Measurements from ENCODE around the gene CAPS2. TPM values are rescaled to one million over a fixed set of nuclear protein-coding genes. Genes with fewer than 3 reads are reported as not detected.

CAPS2 gene
- total and polyA plus RNA-seq, 4 donors: 0.91 to 3.1 (median 1.4) TPM

DNA sequence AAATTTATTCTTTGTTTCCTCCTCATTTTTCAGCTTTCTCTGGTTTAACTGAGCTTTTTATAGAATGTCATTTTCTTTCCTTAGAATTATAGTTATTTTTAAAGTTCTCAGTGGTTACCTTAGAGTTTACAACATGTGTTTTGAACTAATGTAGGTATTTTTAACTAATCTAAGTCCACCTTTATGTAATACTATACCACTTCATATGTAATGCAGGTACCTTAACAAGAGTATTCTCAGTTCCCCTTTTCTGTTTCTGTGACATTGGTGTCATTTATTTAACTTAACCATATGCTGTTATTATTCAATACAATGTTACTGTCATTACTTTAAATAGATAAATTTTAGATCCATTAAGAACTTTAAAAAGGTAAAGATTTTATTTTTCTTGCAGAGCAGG is 90.1 kb downstream of the CAPS2 start (continued):
- TF ChIP-seq SP1 (IDR thresholded peaks at IDR 0.05) (no peak), YY1 (IDR thresholded peaks at IDR 0.05) (no peak), HNF4A (conservative IDR thresholded peaks at IDR 0.05) (no peak)

GRCh38 chr12:75236206-75236605 is 93.9 kb downstream of the CAPS2 start:
- Histone ChIP-seq H3K27ac (ENCODE audit: low read depth in 1 of 2, low read length in 2 of 2) (no peak overlapping the region), H3K4me1 (ENCODE audit: control insufficient read depth in 4 of 4, insufficient read depth in 4 of 4, low read length in 3 of 4) (no peaks in the 10 kb centered on the region), H3K9ac (ENCODE audit: low read depth in 1 of 2, low read length in 2 of 2) (no peak overlapping the region), H3K36me3 (ENCODE audit: control insufficient read depth in 4 of 4, insufficient read depth in 3 of 4, low read depth in 1 of 4, low read length in 3 of 4) (no peaks in the 10 kb centered on the region), H3K4me3 (ENCODE audit: low read depth in 1 of 3, low read length in 3 of 3) (no peak overlapping the region), H3K9me3 (ENCODE audit: control insufficient read depth in 4 of 4, low read length in 3 of 4) (peaks cover 0 to 6% (median 1%) of the 10 kb centered on the region in 4 donors), H3K27me3 (ENCODE audit: control insufficient read depth in 4 of 4, insufficient read depth in 4 of 4, low read length in 3 of 4) (no peaks in the 10 kb centered on the region)
- 46% methylated on average over 1 of the region's 1 CpG for WGBS
- no peak for TF ChIP-seq ZBTB33 (IDR thresholded peaks at IDR 0.05)
- TF ChIP-seq EGR1 (IDR thresholded peaks at IDR 0.05; ENCODE audit: low read depth in 2 of 2): no peak
- TF ChIP-seq HNF4A (conservative IDR thresholded peaks at IDR 0.05): no peak
- TF ChIP-seq YY1 (IDR thresholded peaks at IDR 0.05): no peak
- no peak for TF ChIP-seq RAD21 (IDR thresholded peaks at IDR 0.05)
- no peak for TF ChIP-seq HNF4G (IDR thresholded peaks at IDR 0.05)
- no peak for TF ChIP-seq SP1 (IDR thresholded peaks at IDR 0.05)
- TF ChIP-seq, protein P1, sequence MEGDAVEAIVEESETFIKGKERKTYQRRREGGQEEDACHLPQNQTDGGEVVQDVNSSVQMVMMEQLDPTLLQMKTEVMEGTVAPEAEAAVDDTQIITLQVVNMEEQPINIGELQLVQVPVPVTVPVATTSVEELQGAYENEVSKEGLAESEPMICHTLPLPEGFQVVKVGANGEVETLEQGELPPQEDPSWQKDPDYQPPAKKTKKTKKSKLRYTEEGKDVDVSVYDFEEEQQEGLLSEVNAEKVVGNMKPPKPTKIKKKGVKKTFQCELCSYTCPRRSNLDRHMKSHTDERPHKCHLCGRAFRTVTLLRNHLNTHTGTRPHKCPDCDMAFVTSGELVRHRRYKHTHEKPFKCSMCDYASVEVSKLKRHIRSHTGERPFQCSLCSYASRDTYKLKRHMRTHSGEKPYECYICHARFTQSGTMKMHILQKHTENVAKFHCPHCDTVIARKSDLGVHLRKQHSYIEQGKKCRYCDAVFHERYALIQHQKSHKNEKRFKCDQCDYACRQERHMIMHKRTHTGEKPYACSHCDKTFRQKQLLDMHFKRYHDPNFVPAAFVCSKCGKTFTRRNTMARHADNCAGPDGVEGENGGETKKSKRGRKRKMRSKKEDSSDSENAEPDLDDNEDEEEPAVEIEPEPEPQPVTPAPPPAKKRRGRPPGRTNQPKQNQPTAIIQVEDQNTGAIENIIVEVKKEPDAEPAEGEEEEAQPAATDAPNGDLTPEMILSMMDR (IDR thresholded peaks at IDR 0.05; ENCODE audit: low read depth, low read length, missing input control): no peak
- no peak for TF ChIP-seq NR2F2 (IDR thresholded peaks at IDR 0.05)
- no peak for TF ChIP-seq JUND (IDR thresholded peaks at IDR 0.05)
- TF ChIP-seq REST (IDR thresholded peaks at IDR 0.05): no peak
- no peak for TF ChIP-seq GABPA (IDR thresholded peaks at IDR 0.05 in 1 of 2, conservative IDR thresholded peaks at IDR 0.05 in 1 of 2)
- no peak for TF ChIP-seq FOXA2 (IDR thresholded peaks at IDR 0.05)
- no peak for DNase-seq (ENCODE audit: low spot score)

DNA sequence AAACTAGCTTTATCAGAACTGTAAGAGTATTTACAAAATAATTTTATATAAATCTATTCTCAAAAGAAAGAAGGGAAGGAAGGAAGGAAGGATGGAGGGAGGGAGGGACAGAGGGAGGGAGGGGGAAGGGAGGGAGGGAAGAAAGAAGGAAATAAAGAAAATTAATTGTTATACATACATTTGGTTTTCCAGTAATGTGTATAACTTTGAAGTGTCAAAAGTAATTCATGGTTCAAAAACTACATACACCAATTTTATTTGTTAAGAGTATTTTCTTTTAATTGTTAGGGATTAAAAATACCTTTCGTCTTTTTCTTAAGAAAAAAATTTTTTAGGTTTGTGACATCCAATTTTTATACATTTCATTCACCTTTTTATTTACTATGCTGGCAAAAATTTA is 103.0 kb downstream of the CAPS2 start:
- Histone ChIP-seq H3K9ac (ENCODE audit: low read depth in 1 of 2, low read length in 2 of 2) (no peak overlapping the region), H3K4me3 (ENCODE audit: low read depth in 1 of 3, low read length in 3 of 3) (no peak overlapping the region), H3K4me1 (ENCODE audit: control insufficient read depth in 4 of 4, insufficient read depth in 4 of 4, low read length in 3 of 4) (no peaks in the 10 kb centered on the region), H3K27me3 (ENCODE audit: control insufficient read depth in 4 of 4, insufficient read depth in 4 of 4, low read length in 3 of 4) (no peaks in the 10 kb centered on the region), H3K36me3 (ENCODE audit: control insufficient read depth in 4 of 4, insufficient read depth in 3 of 4, low read depth in 1 of 4, low read length in 3 of 4) (no peaks in the 10 kb centered on the region), H3K27ac (ENCODE audit: low read depth in 1 of 2, low read length in 2 of 2) (no peak overlapping the region), H3K9me3 (ENCODE audit: control insufficient read depth in 4 of 4, low read length in 3 of 4) (peaks cover 0 to under 1% (median 0%) of the 10 kb centered on the region in 4 donors)
- no peak for DNase-seq (ENCODE audit: low spot score)
- 73% methylated on average over 1 of the region's 1 CpG for WGBS
- TF ChIP-seq SP1 (IDR thresholded peaks at IDR 0.05) (no peak), REST (IDR thresholded peaks at IDR 0.05) (no peak), YY1 (IDR thresholded peaks at IDR 0.05) (no peak), ZBTB33 (IDR thresholded peaks at IDR 0.05) (no peak), FOXA1 (IDR thresholded peaks at IDR 0.05) (no peak), HNF4G (IDR thresholded peaks at IDR 0.05) (no peak), RXRA (IDR thresholded peaks at IDR 0.05) (no peak), NR2F2 (IDR thresholded peaks at IDR 0.05) (no peak), TAF1 (conservative IDR thresholded peaks at IDR 0.05) (no peak)
